SH-SY5Y (cell line): Measurements from ENCODE around the gene NMNAT3.

Experiments
- GATA2 ChIP-seq: IDR thresholded peaks from 2 replicates; pipeline ENCODE4 v1.6.1; 2011; ENCODE audit warnings: mild to moderate bottlenecking, low read depth, low read length
- GATA3 ChIP-seq: IDR thresholded peaks from 2 replicates; pipeline ENCODE4 v1.6.1; 2011; ENCODE audit warnings: low read depth, mild to moderate bottlenecking, low read length, moderate library complexity

DNA sequence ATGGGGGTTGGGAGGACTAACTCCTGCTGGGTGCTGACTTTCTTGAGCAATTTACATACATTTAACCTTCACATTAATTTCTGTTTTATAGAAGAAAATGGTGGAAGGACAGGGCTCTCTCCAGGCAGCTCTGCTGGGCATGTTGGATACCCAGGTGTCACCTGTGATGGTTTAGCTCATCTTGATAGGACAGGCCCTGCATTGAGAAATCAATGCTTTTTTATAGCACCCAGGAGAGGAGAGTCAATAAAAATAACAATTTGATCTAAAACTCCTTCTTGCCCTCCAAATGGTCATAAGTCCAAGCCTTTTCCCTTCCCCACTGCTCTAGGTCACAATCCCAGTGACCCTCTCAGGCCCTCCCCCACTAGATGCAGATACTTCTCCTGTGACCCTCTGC, 90.0 kb downstream of the NMNAT3 start:
- TF ChIP-seq GATA2 (no peak), GATA3 (no peak)
